Activated CD8-positive, alpha-beta memory T cell treated with anti-CD3 and anti-CD28 coated beads for 48 hours (primary cell): ENCODE data around the gene DYNLT1.
"Not testable (repeated sequence)": the region's sequence is repeated elsewhere in the genome, so short reads cannot be mapped to it uniquely, and the experiment has no call there.

Source experiments
- DNase-seq, 3 experiments: peaks; one replicate each; pipeline ENCODE4 v3.0.0-alpha.2; 2020; ENCODE audit warnings: low read depth in 2 of 3, low spot score in 2 of 3

Gene DYNLT1

DNA sequence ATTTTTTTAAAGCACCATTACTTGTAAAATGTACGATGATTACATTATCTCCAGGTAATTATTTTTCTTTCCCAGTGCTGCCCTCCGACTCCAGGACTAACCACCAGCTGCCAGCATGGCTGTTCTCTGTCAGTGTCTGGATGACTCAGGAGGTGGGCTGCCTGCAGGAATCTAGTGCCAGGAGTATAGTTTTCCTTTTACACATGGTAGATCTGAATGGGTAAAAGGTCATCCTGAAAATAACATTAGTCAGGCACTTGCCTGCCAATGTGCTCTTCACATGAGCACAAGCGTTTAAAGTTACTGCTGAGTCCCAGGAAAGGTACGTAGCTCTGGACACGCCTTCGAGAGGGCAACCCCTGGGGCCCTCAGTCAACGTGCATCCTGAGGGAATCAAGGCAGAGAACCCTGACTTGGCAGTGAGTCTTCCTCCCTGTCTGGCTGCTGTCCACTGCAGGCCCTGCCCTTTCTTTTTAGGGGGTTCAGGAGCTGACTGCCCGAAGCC, 2.4 kb downstream of the DYNLT1 start:
- no peak for DNase-seq

DNA sequence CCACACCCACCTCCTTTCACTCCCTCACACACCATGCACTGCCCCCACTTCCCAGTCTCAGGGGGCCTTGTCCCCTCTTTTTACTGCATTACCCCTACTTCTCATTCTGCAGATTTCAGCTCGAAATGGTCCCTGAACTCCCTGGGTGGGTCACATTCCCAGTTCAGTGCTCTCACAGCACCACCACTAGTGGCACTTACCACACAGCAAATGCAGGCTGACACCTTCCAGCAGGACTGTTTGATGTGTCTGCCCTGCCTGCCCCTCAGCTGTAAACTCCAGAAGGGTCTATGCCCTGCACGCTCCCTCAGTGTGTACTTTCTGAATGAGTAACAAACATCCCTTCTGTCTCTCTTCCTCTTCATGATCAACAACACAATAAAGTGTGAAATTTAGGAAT, 4.0 kb downstream of the DYNLT1 start:
- no peak for DNase-seq

DNA sequence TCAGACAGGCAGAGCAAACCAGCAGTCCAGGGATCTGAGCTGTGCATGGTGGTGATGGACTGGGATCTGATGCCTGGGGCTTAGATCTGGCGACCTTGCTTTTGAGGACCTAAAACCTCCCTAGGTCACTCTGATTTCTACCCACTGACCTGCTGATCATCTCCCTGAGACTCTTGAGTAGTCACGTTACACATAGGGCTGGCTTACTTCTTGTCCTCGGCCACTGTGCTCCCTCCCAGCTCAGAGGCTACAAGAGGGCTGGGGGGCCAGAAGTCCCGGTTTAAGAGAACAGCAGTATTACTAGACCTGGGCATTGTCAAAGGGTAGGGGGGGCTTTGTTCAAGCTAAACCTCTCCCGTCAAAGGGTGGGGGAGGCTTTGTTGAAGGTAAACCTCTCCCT, 5.5 kb downstream of the DYNLT1 start:
- no peak for DNase-seq

DNA sequence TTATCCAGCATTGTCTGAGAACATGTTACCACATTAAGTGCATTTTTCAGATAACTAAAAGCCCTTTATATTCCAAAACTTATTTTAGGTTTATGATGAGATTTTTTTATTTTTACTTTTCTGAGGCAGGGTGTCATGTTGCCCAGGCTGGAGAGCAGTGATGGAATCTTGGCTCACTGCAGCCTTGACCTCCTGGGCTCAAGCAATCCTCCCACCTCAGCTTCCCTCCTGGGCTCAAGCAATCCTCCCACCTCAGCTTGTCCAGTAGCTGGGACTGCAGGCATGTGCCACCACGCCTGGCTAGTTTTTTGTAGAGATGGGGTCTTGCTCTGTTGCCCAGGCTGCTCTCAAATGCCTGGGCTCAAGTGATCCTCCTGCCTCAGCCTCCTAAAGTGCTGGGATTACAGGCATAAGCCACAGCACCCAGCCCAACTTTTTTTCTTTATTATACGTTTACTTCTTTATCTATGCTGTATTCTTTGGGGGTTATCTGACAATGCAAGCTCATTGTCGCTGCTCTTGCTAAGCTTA, 6.2 kb downstream of the DYNLT1 start:
- no peak for DNase-seq

DNA sequence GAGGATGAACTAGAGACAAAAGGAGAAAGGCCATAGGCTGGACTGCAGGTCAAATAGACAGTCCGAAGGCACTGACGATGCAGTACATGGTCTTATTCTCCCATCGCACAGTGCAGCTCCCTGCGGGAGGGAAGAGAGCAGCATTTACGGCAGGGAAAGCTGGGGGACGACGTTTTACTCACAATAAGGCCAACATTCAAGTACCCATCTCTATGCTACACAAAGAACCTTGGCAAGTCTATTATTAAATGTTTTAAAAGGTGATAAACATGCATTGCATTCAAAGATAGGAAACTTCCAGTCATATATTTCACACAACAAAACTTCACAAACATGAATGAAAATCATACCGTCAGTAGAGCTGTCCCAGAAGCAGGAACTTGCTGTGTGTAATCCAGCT, 7.8 kb downstream of the DYNLT1 start:
- no peak for DNase-seq

DNA sequence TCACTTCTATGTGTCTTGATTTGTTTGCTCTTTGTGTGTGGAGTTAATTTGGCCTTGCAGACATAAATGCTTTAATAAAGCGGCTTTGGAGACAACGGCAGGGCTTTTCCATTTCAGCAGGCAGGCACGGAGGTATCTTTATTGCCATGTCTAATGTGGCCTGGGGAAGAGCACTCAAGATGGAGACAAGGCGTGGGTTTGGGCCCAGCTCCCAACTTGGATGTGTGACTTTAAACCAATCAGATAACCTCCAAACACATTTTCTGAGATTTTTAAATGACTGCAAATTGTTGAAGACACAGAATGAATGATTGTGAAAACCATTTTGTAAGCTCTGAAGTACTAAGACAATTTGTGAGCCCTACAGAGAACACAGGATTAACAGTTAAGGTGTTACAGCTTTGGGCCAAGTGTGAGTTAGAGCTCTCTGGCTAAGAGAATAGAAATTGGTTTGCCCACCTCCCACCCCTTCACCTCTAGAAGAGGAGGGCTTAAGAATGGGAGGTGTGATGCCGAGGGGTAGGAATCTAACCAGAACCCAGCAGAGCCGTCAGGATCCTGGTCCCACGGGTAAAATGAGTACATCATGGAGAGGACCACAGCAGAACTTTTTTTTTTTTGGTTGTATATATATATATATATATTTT, 9.0 kb downstream of the DYNLT1 start:
- no peak for DNase-seq

DNA sequence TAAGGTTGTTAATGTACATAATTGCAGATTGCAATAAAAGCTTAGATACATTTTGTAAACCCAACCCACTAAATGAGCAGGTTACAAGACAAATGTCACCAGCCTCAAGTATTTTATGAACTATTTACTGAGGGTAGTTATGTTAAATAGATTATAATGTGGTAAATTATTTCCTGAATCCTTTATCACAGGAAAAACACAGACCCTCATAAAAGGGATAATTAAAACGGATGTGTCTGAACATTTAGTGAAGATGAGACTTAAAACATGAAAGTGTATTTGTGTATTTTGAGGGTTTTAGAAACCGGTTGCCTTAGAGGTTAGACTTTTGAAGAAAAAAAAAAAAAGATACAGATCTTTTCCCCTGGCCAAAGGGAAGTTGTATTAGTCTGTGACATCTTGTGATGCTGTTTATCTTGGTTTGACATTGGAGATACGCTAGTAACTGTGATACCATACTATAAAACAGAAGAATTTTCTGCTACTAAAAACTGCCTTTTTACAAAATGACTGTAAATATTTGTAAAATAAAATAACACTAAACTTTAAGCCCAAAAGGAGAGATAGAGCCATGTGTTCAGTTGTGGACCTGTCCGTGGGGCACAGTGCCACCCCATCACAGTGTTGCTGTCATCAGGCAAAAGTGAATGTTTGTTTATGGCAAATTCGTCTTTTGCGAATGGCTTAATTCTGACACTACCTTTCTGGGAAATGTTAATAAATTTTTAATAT, 9.7 kb downstream of the DYNLT1 start:
- DNase-seq = no peak

DNA sequence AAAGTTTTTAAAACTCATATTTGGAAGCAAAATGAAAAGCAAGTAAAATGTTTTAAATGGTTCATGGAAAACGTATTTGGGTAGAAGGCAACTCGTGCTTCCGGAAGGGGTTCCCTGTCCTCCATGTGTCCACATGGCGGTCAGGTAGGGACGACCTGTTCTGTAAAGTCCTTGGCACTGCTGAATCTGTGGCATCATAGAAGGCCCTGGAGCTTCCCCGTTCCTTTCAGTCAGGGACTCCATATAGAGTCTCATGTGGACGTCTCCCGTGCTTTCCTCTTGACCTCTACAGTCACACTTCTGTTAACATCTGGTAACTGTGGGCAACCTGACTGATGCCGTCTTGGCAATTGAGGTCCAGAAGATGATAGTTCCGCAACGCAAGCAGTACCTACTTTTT, 11.4 kb downstream of the DYNLT1 start:
- DNase-seq = no peak

DNA sequence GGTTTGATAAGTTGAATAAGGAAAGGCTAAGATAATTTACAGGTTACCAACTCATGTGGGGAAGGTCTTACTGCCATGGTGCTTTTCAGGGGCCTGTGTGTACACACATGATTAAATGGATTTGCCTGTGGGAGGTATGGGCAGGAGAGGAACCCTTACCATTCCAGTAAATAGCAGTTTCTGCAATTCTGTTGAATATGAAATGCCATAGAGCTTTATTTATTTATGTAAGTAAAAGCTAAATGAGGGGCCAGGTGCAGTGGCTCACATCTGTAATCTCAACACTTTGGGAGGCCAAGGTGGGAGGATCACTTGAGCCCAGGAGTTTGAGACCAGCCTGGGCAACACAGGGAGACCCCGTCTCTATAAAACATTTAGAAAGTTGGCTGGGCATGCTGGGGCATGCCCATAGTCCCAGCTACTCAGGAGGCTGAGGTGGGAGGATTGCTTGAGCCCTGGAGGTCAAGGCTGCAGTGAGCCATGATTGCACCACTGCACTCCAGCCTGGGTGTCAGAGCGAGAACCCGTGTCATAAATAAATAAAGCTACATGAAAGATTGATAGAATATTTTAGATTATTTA, 11.9 kb downstream of the DYNLT1 start:
- not testable (repeated sequence) for DNase-seq

DNA sequence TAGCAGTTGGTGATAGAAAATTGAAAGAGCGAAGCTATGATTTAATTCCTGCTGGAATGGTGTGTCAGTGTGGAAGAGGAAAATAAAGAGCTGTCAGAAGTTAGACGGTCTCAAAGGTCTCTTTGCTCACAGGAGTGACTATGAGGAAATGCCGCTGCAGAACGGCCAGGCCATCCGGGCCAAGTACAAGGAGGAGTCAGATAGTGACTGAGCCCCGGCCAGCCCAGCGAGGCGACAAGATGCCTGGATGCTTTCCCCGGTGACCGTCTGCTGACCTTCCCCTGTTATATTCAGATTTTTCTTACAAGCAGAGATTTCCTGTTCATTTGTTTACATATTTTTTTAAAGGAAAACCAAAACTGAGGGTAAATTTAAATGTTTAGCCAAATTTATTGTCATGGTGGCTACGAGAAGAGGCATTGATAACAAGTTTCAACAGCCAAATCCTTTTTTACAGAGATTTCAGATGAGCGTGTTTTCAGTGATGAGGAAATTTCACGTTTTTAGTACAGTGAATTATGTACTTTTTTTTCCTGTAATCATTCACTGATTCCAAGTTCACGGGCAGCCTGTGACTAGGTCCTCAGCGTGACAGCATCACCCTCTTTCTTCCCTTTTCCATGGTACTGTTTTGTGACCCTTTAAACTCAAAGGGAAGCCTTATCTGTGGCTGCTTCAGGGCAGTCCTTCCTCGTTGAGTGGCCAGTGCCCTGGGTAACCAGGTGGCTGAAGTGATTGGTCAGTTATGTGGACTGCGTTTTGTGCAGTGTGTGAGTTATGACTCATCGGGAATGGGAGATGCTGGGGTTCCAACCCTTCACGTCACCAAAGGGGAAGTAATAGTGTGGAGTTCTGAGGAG, 12.6 kb downstream of the DYNLT1 start:
- DNase-seq = no peak

DNA sequence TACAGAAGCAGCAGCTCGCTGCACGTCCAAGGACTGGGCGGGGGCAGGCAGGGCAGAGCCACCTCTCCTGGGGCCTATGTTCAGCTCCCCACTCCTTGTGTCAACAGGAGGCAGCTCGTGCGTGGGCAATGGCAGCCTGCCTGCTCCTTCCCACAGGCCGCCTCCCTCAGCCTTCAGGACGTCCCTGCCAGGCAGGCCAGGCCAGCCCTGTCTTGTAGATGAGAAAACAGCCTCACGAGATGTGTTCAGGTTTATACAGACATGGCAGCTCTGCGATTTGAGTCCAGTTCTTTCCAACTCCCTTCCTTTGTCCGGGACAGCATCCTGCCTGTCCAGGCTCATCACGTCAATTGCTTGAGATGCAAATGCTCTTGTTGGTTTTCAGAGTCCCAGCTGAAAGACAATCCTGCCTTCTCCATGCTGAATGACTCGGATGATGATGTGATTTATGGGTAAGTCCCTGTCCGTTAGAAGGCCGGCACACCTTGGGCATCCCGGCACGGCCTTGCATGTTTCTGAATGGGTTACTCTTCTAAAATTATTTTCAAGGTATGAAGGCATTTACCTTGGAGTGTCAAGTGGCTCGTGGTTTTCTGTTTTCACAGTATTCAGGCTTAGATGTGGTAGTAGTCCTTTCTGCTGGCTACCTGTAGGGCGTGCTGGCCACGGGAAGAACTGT, 13.5 kb downstream of the DYNLT1 start:
- DNase-seq = no peak

DNA sequence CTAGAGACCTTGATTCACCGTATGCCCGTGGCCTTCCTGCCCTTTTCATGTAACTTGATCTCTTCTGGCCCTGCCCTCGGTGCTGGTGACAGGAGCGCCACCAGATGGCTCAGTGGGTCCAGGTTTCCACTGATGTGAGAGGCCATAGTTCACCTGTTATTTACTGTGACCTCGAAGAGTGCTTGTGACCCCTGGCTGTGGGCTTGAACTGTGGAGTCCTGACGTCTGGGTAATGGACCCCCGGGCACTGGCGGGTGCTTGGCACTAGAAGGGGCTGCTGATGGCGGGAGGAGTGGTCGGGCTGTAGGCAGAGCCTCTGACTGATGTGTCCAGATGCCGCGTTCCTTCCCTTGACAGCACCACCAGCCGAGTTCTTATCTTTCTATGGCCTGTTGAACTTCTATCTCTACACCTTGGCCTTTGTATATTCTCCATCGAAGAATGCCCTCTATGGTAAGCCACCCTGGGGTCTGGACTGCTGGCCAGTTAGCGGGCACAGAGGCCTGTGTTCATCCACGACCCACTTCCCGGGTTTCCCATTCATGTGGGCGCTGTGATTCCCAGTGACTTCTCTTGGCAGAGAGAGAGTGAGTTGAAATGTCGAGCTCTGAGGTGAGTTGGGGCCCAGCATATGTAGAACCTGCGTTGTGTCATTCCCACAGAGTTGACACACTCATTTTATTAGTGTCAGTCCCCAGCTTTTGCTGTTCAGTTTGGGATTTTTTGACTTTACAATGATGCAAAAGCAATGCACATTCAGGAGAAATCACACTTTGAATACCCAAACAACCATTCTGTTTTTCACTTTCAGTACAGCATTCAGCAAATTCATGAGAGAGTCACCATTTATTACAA, 14.9 kb downstream of the DYNLT1 start:
- no peak for DNase-seq

DNA sequence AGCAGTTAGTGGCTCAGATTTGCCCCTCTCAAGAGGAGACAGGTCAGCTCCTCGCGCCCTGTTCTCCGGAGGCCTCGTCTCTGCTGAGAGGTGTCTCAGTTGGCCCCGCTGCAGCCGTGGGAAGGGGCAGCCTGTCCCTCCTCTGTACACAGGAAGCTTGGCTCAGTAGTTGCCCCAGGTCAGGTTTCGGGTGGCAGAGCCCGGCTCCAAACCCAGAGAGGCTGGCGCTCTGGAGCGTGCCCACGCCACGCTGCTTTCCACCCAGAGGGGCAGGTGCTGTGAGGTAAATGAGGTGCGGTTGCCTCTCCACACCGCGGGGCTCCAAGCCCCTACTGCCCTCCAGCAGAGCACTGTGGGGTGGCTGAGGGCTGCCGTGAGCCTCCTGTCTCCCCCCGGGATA, 16.0 kb downstream of the DYNLT1 start:
- no peak for DNase-seq

DNA sequence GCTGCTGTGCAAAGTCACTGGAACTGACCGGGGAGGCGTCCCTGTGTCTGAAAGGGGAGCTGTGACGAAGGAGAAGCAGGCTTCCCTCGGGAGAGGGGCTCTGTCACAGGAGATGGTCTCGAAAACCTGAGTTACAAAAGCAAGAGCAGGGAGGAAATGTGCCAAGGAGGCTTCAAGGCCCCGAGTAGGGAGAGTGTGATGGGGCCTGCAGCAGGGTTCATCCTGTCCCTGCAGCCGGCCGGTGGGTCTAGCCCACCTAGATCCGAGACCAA, 16.7 kb downstream of the DYNLT1 start:
- DNase-seq = no peak

DNA sequence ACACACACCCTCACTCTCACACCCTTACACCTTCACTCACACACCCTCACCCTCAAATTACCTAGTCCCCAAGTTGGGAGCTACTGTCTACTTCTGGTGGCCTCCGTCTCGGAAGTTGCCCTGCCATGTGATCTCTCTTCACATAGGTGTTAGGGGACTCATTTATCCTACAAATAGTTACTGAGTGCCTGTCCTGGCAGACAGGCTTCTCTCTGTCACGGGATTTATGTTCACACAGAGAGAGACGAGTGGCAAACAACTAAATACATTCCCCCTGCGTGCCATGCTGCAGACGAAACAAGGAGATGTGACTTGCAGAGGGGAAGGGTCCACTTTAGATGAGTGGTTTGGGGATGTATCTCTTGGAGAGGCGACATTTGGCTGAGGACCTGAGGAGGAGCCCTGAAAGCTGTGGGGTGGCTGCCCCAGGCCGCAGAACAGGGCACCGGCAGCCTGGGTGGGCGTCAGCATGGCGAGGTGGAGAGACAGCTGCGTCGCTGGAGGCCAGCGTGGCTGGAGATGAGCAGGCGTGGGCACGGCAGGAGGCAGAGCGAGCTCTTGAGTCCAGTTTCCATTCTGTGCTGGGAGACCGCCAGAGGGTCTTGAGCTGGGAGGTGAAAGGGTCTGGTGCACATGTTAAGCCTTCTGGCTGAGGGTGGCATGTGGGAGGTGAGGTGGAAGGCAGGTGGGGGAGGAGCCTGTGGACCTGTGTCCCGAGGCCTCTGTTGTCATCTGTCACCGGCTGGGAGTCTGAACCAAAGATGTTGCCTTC, 17.2 kb downstream of the DYNLT1 start:
- no peak for DNase-seq

DNA sequence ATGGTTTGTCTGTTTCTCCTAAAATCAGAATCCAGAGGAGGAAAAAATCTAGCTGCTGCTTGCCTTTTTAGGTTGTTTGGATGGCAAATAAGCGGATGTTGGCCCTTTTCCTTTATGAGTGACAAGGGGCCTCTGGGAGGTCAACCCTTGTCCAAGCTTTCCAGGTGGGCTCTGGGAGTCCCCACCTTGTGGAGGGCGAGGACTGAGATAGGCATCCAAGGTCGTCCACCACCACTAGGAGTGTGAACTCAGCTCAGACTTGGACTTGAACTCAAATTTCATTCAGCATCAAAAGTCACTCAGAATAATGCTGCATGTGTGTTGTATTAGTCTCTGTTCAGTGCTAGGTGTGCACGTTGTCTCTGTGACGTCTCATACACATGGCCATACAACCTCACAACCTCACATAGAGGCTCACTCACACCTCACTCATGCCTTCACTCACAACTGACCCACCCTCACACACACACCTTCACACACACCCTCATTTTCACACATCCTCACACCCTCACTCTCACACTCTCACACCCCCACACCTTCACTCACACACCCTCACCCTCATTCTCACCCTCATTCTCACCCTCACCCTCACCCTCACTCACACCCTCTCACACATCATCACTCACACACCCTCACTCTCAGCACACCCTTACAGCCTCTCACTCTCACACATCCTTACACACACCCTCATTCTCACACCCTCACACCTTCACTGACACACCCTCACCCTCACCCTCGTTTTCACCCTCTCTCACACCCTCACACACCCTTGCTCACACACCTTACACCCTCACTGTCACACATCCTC, 18.0 kb downstream of the DYNLT1 start:
- DNase-seq = no peak

DNA sequence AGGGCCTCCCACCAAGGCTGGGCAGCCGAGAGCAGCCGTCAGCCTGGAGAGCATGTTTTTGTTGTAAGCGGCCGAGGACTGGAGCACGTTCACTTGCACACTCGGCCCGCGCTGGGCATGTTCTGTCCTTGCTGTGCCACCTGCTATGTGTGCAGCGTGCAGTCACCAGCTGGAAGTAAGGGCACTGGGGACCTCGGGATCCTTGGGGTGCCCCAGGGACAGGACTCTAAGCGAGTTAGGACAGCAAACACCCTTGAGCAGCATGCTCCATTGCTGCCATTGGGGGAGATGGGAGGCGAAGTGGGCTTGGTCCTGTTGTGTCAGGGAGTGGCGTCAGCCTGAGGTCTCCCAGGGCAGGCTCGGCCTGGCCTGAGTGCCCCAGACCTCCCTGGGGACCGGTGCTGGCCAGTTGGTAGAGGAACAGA, 18.6 kb downstream of the DYNLT1 start:
- DNase-seq = no peak
